Upper lobe of left lung (tissue), 4 donors: ENCODE data around the gene KDM2B.

Experiments used
- EP300 ChIP-seq, 4 donors: sonication (generic); formaldehyde crosslinking; IDR thresholded peaks; one replicate each; pipeline ENCODE4 v1.5.1; 2017; ENCODE audit warnings: antibody characterized with exemption in 4 of 4, control low read depth in 2 of 4
- POLR2A ChIP-seq, 4 donors: fragments of 450-650 bp; IDR thresholded peaks; one replicate each; pipeline ENCODE4 v1.5.1; 2016 to 2017; ENCODE audit warnings: antibody characterized with exemption in 4 of 4, mild to moderate bottlenecking in 2 of 4
- TF ChIP-seq, protein P1 (sequence below), 6 experiments: fragments of 450-650 bp in 4 of 6; fragments of 200-600 bp in 2 of 6; sonication (generic) in 2 of 6; IDR thresholded peaks; one replicate each; pipeline ENCODE4 v1.5.1; 2016 to 2019; ENCODE audit warnings: antibody characterized with exemption in 6 of 6

DNA sequence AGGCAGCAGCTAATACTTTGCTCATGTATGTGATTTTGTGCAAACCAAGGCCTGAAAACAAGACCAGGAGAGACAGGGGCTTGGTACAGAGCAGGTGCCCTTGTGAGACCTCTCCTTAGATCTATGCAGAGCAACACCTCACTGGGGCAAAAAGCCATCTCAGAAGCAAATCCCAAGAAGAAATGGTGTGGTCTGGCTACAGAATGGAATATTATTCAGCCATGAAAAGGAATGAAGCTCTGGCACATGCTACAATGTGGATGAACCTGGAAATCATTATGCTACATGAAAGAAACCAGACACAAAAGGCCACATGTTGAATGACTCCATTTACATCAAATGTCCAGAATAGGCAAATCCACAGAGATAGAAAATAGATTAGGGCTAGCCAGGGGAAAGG, 61.6 kb downstream of the KDM2B start:
- TF ChIP-seq, protein P1, sequence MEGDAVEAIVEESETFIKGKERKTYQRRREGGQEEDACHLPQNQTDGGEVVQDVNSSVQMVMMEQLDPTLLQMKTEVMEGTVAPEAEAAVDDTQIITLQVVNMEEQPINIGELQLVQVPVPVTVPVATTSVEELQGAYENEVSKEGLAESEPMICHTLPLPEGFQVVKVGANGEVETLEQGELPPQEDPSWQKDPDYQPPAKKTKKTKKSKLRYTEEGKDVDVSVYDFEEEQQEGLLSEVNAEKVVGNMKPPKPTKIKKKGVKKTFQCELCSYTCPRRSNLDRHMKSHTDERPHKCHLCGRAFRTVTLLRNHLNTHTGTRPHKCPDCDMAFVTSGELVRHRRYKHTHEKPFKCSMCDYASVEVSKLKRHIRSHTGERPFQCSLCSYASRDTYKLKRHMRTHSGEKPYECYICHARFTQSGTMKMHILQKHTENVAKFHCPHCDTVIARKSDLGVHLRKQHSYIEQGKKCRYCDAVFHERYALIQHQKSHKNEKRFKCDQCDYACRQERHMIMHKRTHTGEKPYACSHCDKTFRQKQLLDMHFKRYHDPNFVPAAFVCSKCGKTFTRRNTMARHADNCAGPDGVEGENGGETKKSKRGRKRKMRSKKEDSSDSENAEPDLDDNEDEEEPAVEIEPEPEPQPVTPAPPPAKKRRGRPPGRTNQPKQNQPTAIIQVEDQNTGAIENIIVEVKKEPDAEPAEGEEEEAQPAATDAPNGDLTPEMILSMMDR (IDR thresholded peaks at IDR 0.05): no peak
- TF ChIP-seq EP300 (IDR thresholded peaks at IDR 0.05) (no peak), POLR2A (IDR thresholded peaks at IDR 0.05) (no peak)
